ENCODE data around the gene CLEC3B. TPM values are rescaled to one million over a fixed set of nuclear protein-coding genes. Genes with fewer than 3 reads are reported as not detected.
"Not testable (repeated sequence)": the region's sequence is repeated elsewhere in the genome, so short reads cannot be mapped to it uniquely, and the experiment has no call there.

CLEC3B gene
- polyA plus RNA-seq, 1 experiment, result 22.3 TPM

DNA sequence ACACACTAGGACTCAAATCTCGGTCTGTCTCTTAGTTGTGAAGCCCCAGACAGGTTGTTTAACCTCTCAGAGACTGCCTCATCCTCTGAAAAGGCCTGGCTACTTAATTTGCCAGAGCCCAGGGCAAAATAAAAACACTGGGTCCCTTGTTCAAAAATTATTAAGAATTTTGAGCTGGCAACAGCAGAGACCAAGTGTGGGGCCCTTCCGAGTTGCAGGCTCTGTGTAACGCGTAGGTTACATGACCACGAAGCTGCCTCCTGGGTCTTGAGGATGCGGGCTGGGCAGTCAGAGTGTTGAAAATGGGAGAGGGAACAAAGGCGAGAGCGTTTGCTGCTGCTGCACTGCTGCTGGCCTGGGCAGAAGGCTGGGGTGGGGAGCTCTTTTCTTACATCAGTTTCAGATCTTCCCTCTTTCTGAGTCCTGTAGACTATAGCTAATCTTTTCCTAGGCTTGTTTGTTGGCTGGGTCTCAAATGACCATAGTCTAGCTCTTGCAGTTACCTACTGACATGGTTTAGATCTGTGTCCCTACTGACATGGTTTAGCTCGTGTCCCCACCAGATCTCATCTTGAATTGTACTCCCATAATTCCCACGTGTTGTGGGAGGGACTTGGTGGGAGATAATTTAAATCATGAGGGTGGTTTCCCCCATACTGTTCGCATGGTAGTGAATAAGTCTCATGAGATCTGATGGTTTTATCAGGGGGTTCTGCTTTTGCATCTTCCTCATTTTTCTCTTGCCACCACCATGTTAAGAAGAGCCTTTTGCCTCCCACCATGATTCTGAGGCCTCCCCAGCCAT lies 49.9 kb downstream of the CLEC3B start:
- no peak for DNase-seq (ENCODE audit: low read depth)
- no peaks in the 10 kb centered on the region for H3K27me3 ChIP-seq (ENCODE audit: control insufficient read depth, insufficient read depth, low read length)
- ChIA-PET CTCF (interaction anchor here (0.9 kb wide), 1 partner anchor 34 kb away, joined by 3 read pairs; no protein-coding TSS in a partner anchor), POLR2A (no interaction called here)
- H3K36me3 ChIP-seq (ENCODE audit: control insufficient read depth, insufficient read depth, low read length), result no peaks in the 10 kb centered on the region
- TF ChIP-seq, protein P1, sequence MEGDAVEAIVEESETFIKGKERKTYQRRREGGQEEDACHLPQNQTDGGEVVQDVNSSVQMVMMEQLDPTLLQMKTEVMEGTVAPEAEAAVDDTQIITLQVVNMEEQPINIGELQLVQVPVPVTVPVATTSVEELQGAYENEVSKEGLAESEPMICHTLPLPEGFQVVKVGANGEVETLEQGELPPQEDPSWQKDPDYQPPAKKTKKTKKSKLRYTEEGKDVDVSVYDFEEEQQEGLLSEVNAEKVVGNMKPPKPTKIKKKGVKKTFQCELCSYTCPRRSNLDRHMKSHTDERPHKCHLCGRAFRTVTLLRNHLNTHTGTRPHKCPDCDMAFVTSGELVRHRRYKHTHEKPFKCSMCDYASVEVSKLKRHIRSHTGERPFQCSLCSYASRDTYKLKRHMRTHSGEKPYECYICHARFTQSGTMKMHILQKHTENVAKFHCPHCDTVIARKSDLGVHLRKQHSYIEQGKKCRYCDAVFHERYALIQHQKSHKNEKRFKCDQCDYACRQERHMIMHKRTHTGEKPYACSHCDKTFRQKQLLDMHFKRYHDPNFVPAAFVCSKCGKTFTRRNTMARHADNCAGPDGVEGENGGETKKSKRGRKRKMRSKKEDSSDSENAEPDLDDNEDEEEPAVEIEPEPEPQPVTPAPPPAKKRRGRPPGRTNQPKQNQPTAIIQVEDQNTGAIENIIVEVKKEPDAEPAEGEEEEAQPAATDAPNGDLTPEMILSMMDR (IDR thresholded peaks at IDR 0.05; ENCODE audit: insufficient read depth, low read depth, low read length), result no peak
- H3K4me3 ChIP-seq (ENCODE audit: low read depth, low read length), result no peak overlapping the region

DNA sequence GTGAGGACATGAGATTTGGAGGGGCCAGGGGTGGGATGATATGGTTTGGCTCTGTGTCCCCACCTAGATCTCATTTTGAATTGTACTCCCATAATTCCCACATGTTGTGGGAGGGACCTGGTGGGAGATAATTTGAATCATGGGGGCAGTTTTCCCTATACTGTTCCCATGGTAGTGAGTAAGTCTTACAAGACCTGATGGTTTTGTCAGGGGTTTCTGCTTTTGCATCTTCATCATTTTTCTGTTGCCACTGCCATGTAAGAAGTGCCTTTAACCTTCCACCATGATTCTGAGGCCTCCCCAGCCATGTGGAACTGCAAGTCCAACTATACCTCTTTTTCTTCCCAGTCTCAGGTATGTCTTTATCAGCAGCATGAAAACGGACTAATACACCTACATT lies 52.2 kb downstream of the CLEC3B start:
- H3K36me3 ChIP-seq (ENCODE audit: control insufficient read depth, insufficient read depth, low read length); DNase-seq (ENCODE audit: low read depth); POLR2A ChIA-PET; H3K27me3 ChIP-seq (ENCODE audit: control insufficient read depth, insufficient read depth, low read length); H3K4me3 ChIP-seq (ENCODE audit: low read depth, low read length): not testable (repeated sequence)
- CTCF ChIA-PET, result interaction anchor here (1.0 kb wide), 1 partner anchor 145 kb away, joined by 4 read pairs; no protein-coding TSS in a partner anchor

DNA sequence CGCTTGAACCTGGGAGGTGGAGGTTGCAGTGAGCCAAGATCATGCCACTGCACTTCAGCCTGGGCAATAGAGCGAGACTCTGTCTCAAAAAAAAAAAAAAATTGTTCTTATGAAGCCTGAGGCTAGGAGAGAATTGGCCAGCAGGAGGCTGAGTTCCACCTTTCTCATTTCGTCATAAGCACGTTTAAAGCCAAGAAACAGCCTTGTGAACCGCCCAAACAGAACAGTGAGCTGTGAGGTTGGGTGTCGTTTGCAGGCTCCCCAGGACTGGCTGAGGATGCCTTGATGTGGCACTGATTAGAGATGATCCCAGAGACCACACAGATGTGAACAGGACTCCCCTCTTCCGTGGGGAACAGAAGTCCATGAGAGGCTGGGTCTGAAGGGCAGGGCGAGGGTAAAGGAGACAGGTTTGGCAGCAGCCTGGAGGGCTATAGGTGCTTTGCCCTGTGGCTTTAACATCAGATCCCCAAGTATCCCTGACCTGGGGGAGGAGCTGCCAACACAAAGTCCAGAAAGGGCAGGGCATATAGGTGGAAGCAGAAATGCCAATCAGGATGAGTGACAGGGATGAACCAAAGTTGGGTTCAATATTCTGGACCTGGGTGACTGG lies 52.9 kb downstream of the CLEC3B start:
- POLR2A ChIA-PET, result no interaction called here
- TF ChIP-seq, protein P1 (IDR thresholded peaks at IDR 0.05; ENCODE audit: insufficient read depth, low read depth, low read length), result no peak
- Histone ChIP-seq H3K36me3 (ENCODE audit: control insufficient read depth, insufficient read depth, low read length) (no peaks in the 10 kb centered on the region), H3K4me3 (ENCODE audit: low read depth, low read length) (no peak overlapping the region), H3K27me3 (ENCODE audit: control insufficient read depth, insufficient read depth, low read length) (no peaks in the 10 kb centered on the region)
- no peak for DNase-seq (ENCODE audit: low read depth)
- CTCF ChIA-PET, result interaction anchor here (0.8 to 1.8 kb wide), 2 partner anchors 24 to 85 kb away, joined by 3 to 5 read pairs; no protein-coding TSS in a partner anchor

DNA sequence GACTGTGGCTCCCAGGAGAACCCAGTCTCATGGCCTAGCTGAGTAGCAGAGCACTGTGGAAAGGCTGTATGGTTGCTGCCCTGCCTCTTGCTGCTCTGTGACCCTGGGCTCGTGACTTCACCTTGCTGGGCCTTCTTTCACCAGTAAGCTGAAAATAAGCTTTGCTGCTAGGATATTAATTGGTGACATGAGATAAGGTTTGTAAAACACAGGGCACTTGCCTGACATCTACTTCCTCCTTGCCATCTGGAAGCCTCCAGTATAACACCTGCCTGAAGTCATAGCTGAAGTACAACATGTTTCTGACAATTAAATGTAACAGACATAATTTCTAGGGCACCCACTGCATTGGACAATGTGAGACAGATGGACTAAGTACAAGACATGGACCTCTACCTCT lies 53.6 kb downstream of the CLEC3B start:
- Histone ChIP-seq H3K36me3 (ENCODE audit: control insufficient read depth, insufficient read depth, low read length) (no peaks in the 10 kb centered on the region), H3K27me3 (ENCODE audit: control insufficient read depth, insufficient read depth, low read length) (no peaks in the 10 kb centered on the region), H3K4me3 (ENCODE audit: low read depth, low read length) (no peak overlapping the region)
- DNase-seq (ENCODE audit: low read depth), result no peak
- TF ChIP-seq, protein P1 (IDR thresholded peaks at IDR 0.05; ENCODE audit: insufficient read depth, low read depth, low read length), result no peak
- POLR2A ChIA-PET, result no interaction called here
- CTCF ChIA-PET, result interaction anchor here (0.8 to 1.8 kb wide), 2 partner anchors 25 to 85 kb away, joined by 3 to 5 read pairs; no protein-coding TSS in a partner anchor

DNA sequence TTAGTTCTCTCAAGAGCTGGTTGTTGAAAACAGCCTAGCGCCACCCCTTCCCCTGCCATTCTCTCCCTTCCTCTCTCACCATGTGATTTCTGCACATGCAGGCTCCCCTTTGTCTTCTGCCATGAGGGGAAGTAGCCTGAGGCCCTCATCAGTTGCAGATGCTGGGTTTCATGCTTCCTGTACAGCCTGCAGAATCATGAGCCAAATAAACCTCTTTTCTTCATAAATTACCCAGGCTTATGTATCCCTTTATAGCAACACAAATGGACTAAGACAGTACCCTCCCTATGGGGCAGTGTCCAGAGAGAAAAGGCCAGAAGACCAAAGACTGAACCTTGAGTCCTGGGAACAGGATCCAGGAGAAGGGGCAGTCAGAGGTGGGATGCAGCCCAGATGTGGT lies 54.7 kb downstream of the CLEC3B start:
- Histone ChIP-seq H3K36me3 (ENCODE audit: control insufficient read depth, insufficient read depth, low read length) (no peaks in the 10 kb centered on the region), H3K4me3 (ENCODE audit: low read depth, low read length) (no peak overlapping the region), H3K27me3 (ENCODE audit: control insufficient read depth, insufficient read depth, low read length) (no peaks in the 10 kb centered on the region)
- DNase-seq (ENCODE audit: low read depth), result no peak
- ChIA-PET POLR2A (no interaction called here), CTCF (interaction anchor here (1.8 kb wide), 1 partner anchor 26 kb away, joined by 5 read pairs; no protein-coding TSS in a partner anchor)
- TF ChIP-seq, protein P1 (IDR thresholded peaks at IDR 0.05; ENCODE audit: insufficient read depth, low read depth, low read length), result no peak

Measured in BJ (cell line).